Trophoblast cell (in vitro differentiated cells and primary cell): ENCODE data around the gene EPHA4.

Experiments
- DNase-seq, 2 donors: peaks; one replicate each; pipeline ENCODE4 v3.0.0-alpha.2; 2016
- H2AFZ ChIP-seq: 2 replicates; pipeline ENCODE4 v1.6.1; 2013; ENCODE audit warnings: low read length, moderate library complexity, mild to moderate bottlenecking; ENCODE audit not compliant: insufficient read depth, poor library complexity
- H2AK5ac ChIP-seq: 2 replicates; pipeline ENCODE4 v1.6.1; 2013; ENCODE audit warnings: mild to moderate bottlenecking, low read length
- H2BK120ac ChIP-seq: 2 replicates; pipeline ENCODE4 v1.6.1; 2013; ENCODE audit warnings: low read length, mild to moderate bottlenecking, moderate library complexity; ENCODE audit not compliant: insufficient read depth, poor library complexity
- H2BK12ac ChIP-seq: 2 replicates; pipeline ENCODE4 v1.6.1; 2013; ENCODE audit warnings: mild to moderate bottlenecking, low read length, moderate library complexity
- H2BK5ac ChIP-seq: 2 replicates; pipeline ENCODE4 v1.6.1; 2013; ENCODE audit warnings: low read length, low read depth, moderate library complexity, mild to moderate bottlenecking; ENCODE audit not compliant: poor library complexity
- H3K14ac ChIP-seq: 2 replicates; pipeline ENCODE4 v1.6.1; 2013; ENCODE audit warnings: mild to moderate bottlenecking, low read length
- H3K18ac ChIP-seq: 2 replicates; pipeline ENCODE4 v1.6.1; 2013; ENCODE audit warnings: mild to moderate bottlenecking, low read length
- H3K23ac ChIP-seq: 2 replicates; pipeline ENCODE4 v1.6.1; 2013; ENCODE audit warnings: low read length
- H3K27ac ChIP-seq: 2 replicates; pipeline ENCODE4 v1.5.1; 2013; ENCODE audit warnings: low read depth, mild to moderate bottlenecking, inconsistent platforms, low read length, moderate library complexity
- H3K27me3 ChIP-seq: 2 replicates; pipeline ENCODE4 v1.6.1; 2013; ENCODE audit warnings: inconsistent platforms, mild to moderate bottlenecking, low read length, moderate library complexity; ENCODE audit not compliant: insufficient read depth
- H3K36me3 ChIP-seq, 2 experiments: 1 replicate in 1 of 2; 2 replicates in 1 of 2; pipeline ENCODE4 v1.6.1; 2013; ENCODE audit warnings: low read length in 2 of 2, mild to moderate bottlenecking in 2 of 2, moderate library complexity in 1 of 2; ENCODE audit not compliant: insufficient read depth in 2 of 2, control insufficient read depth in 1 of 2
- H3K4ac ChIP-seq: 2 replicates; pipeline ENCODE4 v1.6.1; 2013; ENCODE audit warnings: low read depth, mild to moderate bottlenecking, low read length, moderate library complexity
- H3K4me1 ChIP-seq, 2 experiments: 1 replicate in 1 of 2; 2 replicates in 1 of 2; pipeline ENCODE4 v1.6.1; 2013; ENCODE audit warnings: low read length in 2 of 2, mild to moderate bottlenecking in 2 of 2, moderate library complexity in 1 of 2; ENCODE audit not compliant: insufficient read depth in 2 of 2, control insufficient read depth in 1 of 2
- H3K4me2 ChIP-seq: 2 replicates; pipeline ENCODE4 v1.6.1; 2013; ENCODE audit warnings: inconsistent platforms, mild to moderate bottlenecking, low read length, moderate library complexity
- H3K4me3 ChIP-seq: 2 replicates; pipeline ENCODE4 v1.5.1; 2013; ENCODE audit warnings: mild to moderate bottlenecking, low read depth, low read length, inconsistent platforms
- H3K79me1 ChIP-seq: one replicate; pipeline ENCODE4 v1.6.1; 2013; ENCODE audit warnings: low read length
- H3K79me2 ChIP-seq: 2 replicates; pipeline ENCODE4 v1.6.1; 2013; ENCODE audit warnings: low read length, mild to moderate bottlenecking; ENCODE audit not compliant: control insufficient read depth, insufficient read depth, poor library complexity
- H3K9ac ChIP-seq: 2 replicates; pipeline ENCODE4 v1.6.1; 2013; ENCODE audit warnings: mild to moderate bottlenecking, low read length
- H3K9me3 ChIP-seq: 2 replicates; pipeline ENCODE4 v1.6.1; 2013; ENCODE audit warnings: low read depth, mild to moderate bottlenecking, control low read depth, inconsistent platforms, low read length; ENCODE audit not compliant: insufficient read depth
- H4K12ac ChIP-seq: 2 replicates; pipeline ENCODE4 v1.6.1; 2013; ENCODE audit warnings: low read depth, mild to moderate bottlenecking, low read length, moderate library complexity
- H4K8ac ChIP-seq: 2 replicates; pipeline ENCODE4 v1.6.1; 2013; ENCODE audit warnings: low read depth, mild to moderate bottlenecking, low read length, moderate library complexity
- H4K91ac ChIP-seq: one replicate; pipeline ENCODE4 v1.6.1; 2013; ENCODE audit warnings: low read depth, mild to moderate bottlenecking, low read length, moderate library complexity
- WGBS: extraction: QIAGEN DNeasy Blood & Tissue Kit; methylation state at CpG from one replicate; pipeline ENCODE4 v1.1.7; 2013; ENCODE audit warnings: missing lambda C conversion rate; ENCODE audit not compliant: insufficient read length, insufficient coverage; ENCODE audit errors: extremely low coverage; 5-methylcytosine and 5-hydroxymethylcytosine counted together

Gene EPHA4

DNA sequence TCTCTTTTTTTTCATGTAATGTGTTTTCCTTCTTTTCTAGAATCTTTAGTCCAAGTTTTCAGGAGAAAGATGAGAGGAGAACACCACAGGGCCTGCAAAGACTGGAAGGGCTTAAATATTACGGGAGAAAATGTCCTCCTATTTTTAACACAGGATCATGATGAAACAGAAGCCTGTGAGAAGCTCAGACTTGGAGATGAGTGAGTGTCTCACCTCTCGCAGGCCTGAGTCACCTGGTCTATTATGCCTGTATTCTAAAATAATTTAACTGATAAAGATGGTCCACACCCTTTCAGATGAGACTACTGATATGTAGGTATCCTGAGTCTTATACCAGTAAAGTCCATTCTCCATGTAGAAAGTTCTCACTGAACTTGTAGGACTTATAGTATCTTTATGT lies 143.2 kb downstream of the EPHA4 start:
- H3K27ac ChIP-seq = no peak overlapping the region
- no peak overlapping the region for H2BK120ac ChIP-seq
- no peaks in the 10 kb centered on the region for H3K4me1 ChIP-seq
- no peak overlapping the region for H4K12ac ChIP-seq
- no peak overlapping the region for H3K14ac ChIP-seq
- H3K18ac ChIP-seq = no peak overlapping the region
- WGBS = no CpG with 5 or more reads among the region's 2 CpGs
- H3K79me1 ChIP-seq = no peaks in the 10 kb centered on the region
- H3K36me3 ChIP-seq = peaks cover 2 to 14% of the 10 kb centered on the region in 2 experiments
- H3K9ac ChIP-seq = no peak overlapping the region
- no peak overlapping the region for H3K4me3 ChIP-seq
- H2AFZ ChIP-seq = no peak overlapping the region
- peaks cover 6% of the 10 kb centered on the region for H3K9me3 ChIP-seq
- DNase-seq = no peak
- H3K79me2 ChIP-seq = no peaks in the 10 kb centered on the region
- H3K23ac ChIP-seq = no peak overlapping the region
- no peak overlapping the region for H3K4me2 ChIP-seq
- H3K4ac ChIP-seq = no peak overlapping the region
- H2BK5ac ChIP-seq = no peak overlapping the region
- H2BK12ac ChIP-seq = no peak overlapping the region
- no peak overlapping the region for H4K8ac ChIP-seq
- H4K91ac ChIP-seq = no peak overlapping the region
- no peak overlapping the region for H2AK5ac ChIP-seq
- H3K27me3 ChIP-seq = no peaks in the 10 kb centered on the region

- Histone ChIP-seq H3K14ac (no peak overlapping the region), H3K36me3 (peaks cover 2 to 14% of the 10 kb centered on the region in 2 experiments), H3K9ac (no peak overlapping the region), H3K4me1 (no peaks in the 10 kb centered on the region), H3K79me2 (no peaks in the 10 kb centered on the region), H3K9me3 (peaks cover 6% of the 10 kb centered on the region), H3K23ac (no peak overlapping the region), H3K4me3 (no peak overlapping the region), H3K18ac (no peak overlapping the region), H3K27me3 (no peaks in the 10 kb centered on the region), H2AK5ac (no peak overlapping the region), H4K8ac (no peak overlapping the region), H2BK120ac (no peak overlapping the region), H4K91ac (no peak overlapping the region), H2BK12ac (no peak overlapping the region), H2BK5ac (no peak overlapping the region), H4K12ac (no peak overlapping the region), H3K27ac (no peak overlapping the region), H3K4ac (no peak overlapping the region), H2AFZ (no peak overlapping the region), H3K4me2 (no peak overlapping the region), H3K79me1 (no peaks in the 10 kb centered on the region)
- WGBS = no CpG with 5 or more reads among the region's 6 CpGs
- no peak for DNase-seq
Observed at GRCh38 chr2:221426929-221427328, 145.2 kb downstream of the EPHA4 start.

GRCh38 chr2:221425891-221426290 lies 146.2 kb downstream of the EPHA4 start:
- Histone ChIP-seq H2BK120ac (no peak overlapping the region), H4K12ac (no peak overlapping the region), H3K79me2 (no peaks in the 10 kb centered on the region), H4K91ac (no peak overlapping the region), H3K23ac (no peak overlapping the region), H4K8ac (no peak overlapping the region), H3K9ac (no peak overlapping the region), H2BK12ac (no peak overlapping the region), H3K14ac (no peak overlapping the region), H3K4me3 (no peak overlapping the region), H2BK5ac (no peak overlapping the region), H3K9me3 (peaks cover 6% of the 10 kb centered on the region), H3K18ac (no peak overlapping the region), H3K4me1 (no peaks in the 10 kb centered on the region), H3K27ac (no peak overlapping the region), H3K27me3 (no peaks in the 10 kb centered on the region), H2AFZ (no peak overlapping the region), H2AK5ac (no peak overlapping the region), H3K4ac (no peak overlapping the region), H3K36me3 (peaks cover 2 to 14% of the 10 kb centered on the region in 2 experiments), H3K79me1 (no peaks in the 10 kb centered on the region), H3K4me2 (no peak overlapping the region)
- DNase-seq = no peak
- WGBS = no CpG with 5 or more reads among the region's 8 CpGs

GRCh38 chr2:221425353-221425752 lies 146.8 kb downstream of the EPHA4 start:
- Histone ChIP-seq H4K91ac (no peak overlapping the region), H3K9ac (no peak overlapping the region), H2BK120ac (no peak overlapping the region), H3K4ac (no peak overlapping the region), H4K8ac (no peak overlapping the region), H3K79me1 (no peaks in the 10 kb centered on the region), H2BK12ac (no peak overlapping the region), H3K14ac (no peak overlapping the region), H3K23ac (no peak overlapping the region), H2AK5ac (no peak overlapping the region), H3K79me2 (no peaks in the 10 kb centered on the region), H3K4me2 (no peak overlapping the region), H3K27ac (no peak overlapping the region), H3K4me1 (no peaks in the 10 kb centered on the region), H3K36me3 (peaks cover 2 to 14% of the 10 kb centered on the region in 2 experiments), H3K18ac (no peak overlapping the region), H3K9me3 (peaks cover 6% of the 10 kb centered on the region), H2BK5ac (no peak overlapping the region), H4K12ac (no peak overlapping the region), H2AFZ (no peak overlapping the region), H3K27me3 (no peaks in the 10 kb centered on the region), H3K4me3 (no peak overlapping the region)
- WGBS = no CpG with 5 or more reads among the region's 4 CpGs
- no peak for DNase-seq
